PC-3 (cell line): ENCODE measurements around the gene PXN. TPM values are rescaled to one million over a fixed set of nuclear protein-coding genes. Genes with fewer than 3 reads are reported as not detected.

Experiments used
- ATAC-seq: fragments of 200-7000 bp; cut with Tn5 transposase; 2 replicates; pipeline ENCODE4 v1.9.1; 2020; ENCODE audit warnings: mild to moderate bottlenecking, moderate library complexity
- BruUV-seq: library from RNA; stranded (reverse); fragments of 400-500 nt; replicated peaks from 2 replicates; lab custom pipeline; 2021; lab: Mats Ljungman, UMichigan
- CTCF ChIA-PET: fragments of 300-600 bp; sonication (Branson Sonifier 250); formaldehyde crosslinking; loops from one replicate; lab custom pipeline; 2022; ENCODE audit warnings: antibody characterized with exemption; lab: Charles Lee
- POLR2A ChIA-PET: fragments of 300-600 bp; sonication (Branson Sonifier 250); formaldehyde crosslinking; loops from one replicate; lab custom pipeline; 2022; ENCODE audit warnings: antibody characterized with exemption; ENCODE audit not compliant: unreplicated experiment; lab: Charles Lee
- DNase-seq: peaks from one replicate; pipeline ENCODE4 v3.0.0-alpha.2; 2015
- H2AFZ ChIP-seq: fragments of 300-600 bp; sonication (generic); 2 replicates; pipeline ENCODE4 v1.6.0; 2016; ENCODE audit warnings: antibody characterized with exemption, low read length
- H3F3A ChIP-seq: fragments of 300-600 bp; sonication (generic); one replicate; pipeline ENCODE4 v1.6.0; 2017; ENCODE audit warnings: antibody characterized with exemption, low read length, control low read depth, mild to moderate bottlenecking; ENCODE audit not compliant: unreplicated experiment
- H3K27ac ChIP-seq: fragments of 300-600 bp; sonication (generic); 2 replicates; pipeline ENCODE4 v1.5.1; 2016; ENCODE audit warnings: mild to moderate bottlenecking, low read length
- H3K27me3 ChIP-seq: fragments of 300-600 bp; sonication (generic); 2 replicates; pipeline ENCODE4 v1.6.1; 2016; ENCODE audit warnings: low read length, mixed read lengths
- H3K36me3 ChIP-seq: fragments of 300-600 bp; sonication (generic); 2 replicates; pipeline ENCODE4 v1.6.1; 2016; ENCODE audit warnings: low read depth, mixed run types, low read length, mixed read lengths
- H3K4me1 ChIP-seq: fragments of 300-600 bp; sonication (generic); 2 replicates; pipeline ENCODE4 v1.5.1; 2016; ENCODE audit warnings: low read length; ENCODE audit not compliant: insufficient read depth
- H3K4me2 ChIP-seq: fragments of 300-600 bp; sonication (generic); 2 replicates; pipeline ENCODE4 v1.6.0; 2016; ENCODE audit warnings: low read length
- H3K4me3 ChIP-seq: fragments of 300-600 bp; sonication (generic); 2 replicates; pipeline ENCODE4 v1.5.1; 2016; ENCODE audit warnings: mild to moderate bottlenecking, low read length, mixed read lengths
- H3K79me2 ChIP-seq: fragments of 300-600 bp; sonication (generic); 2 replicates; pipeline ENCODE4 v1.6.1; 2017; ENCODE audit warnings: low read length, mixed read lengths
- H3K9ac ChIP-seq: fragments of 300-600 bp; sonication (generic); 2 replicates; pipeline ENCODE4 v1.6.0; 2016; ENCODE audit warnings: mild to moderate bottlenecking, low read length
- H3K9me2 ChIP-seq: fragments of 300-600 bp; sonication (generic); replicated peaks from 2 replicates; pipeline ENCODE4 v1.6.1; 2016; ENCODE audit warnings: mixed run types, low read length, mixed read lengths
- H3K9me3 ChIP-seq: fragments of 300-600 bp; sonication (generic); 2 replicates; pipeline ENCODE4 v1.6.1; 2016; ENCODE audit warnings: low read length, mixed read lengths
- H4K20me1 ChIP-seq: fragments of 300-600 bp; sonication (generic); 2 replicates; pipeline ENCODE4 v1.6.1; 2016; ENCODE audit warnings: low read length, mixed read lengths
- EZH2 ChIP-seq: fragments of 300-600 bp; sonication (generic); IDR thresholded peaks from one replicate; pipeline ENCODE4 v1.6.1; 2017; ENCODE audit warnings: antibody characterized with exemption, mild to moderate bottlenecking, low read length; ENCODE audit not compliant: unreplicated experiment
- EZH2phosphoT487 ChIP-seq: fragments of 300-600 bp; sonication (generic); IDR thresholded peaks from 2 replicates; pipeline ENCODE4 v1.6.1; 2018; ENCODE audit warnings: mild to moderate bottlenecking, antibody characterized with exemption, low read length, borderline replicate concordance
- intact Hi-C: fragments of 100-400 bp; cut with micrococcal nuclease; formaldehyde crosslinking; loops from 2 replicates; pipeline ENCODE4 v1.9.0; 2023
- total RNA-seq: library from RNA; depleted of rRNA; stranded (reverse); fragments of >200 nt; gene quantifications from 2 replicates; pipeline ENCODE4 v1.2.3, GENCODE V29; 2014
- TF ChIP-seq, protein P1 (sequence below): fragments of 300-600 bp; sonication (generic); conservative IDR thresholded peaks from 2 replicates; pipeline ENCODE4 v1.5.1; 2017; ENCODE audit warnings: antibody characterized with exemption, low read depth, mild to moderate bottlenecking, low read length

PXN gene
- total RNA-seq, 1 experiment from 2014 or later = 313 TPM

DNA sequence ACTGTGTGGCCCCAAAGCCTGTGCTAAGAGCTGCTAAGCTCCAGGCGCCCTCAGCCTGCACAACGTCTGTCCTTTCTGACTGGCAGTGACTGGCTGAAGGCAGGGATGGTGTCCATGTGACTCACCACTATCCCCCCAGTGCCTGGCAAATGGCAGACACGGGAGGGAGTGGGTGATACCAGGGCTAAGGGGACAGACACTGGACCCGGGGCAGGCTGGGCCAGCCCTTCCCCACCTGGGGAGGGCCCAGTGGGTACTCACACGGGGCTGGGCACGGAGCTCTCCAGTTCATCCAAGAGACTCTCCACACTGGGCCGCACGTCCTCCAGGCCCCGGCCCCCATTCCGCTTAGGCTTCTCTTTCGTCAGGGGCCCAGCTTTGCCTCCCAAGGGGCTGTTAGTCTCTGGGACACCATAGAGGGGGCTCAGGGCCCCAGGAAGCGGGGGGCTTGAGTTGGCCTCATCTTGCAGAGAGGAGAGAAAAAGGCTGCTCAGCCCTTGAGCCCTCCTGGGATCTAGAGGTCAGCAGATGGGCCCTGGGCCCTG, 43.2 kb downstream of the PXN start:
- Histone ChIP-seq H3F3A (no peaks in the 10 kb centered on the region), H3K4me2 (no peak overlapping the region), H4K20me1 (peaks cover 61% of the 10 kb centered on the region), H3K9ac (no peak overlapping the region), H3K9me3 (no peaks in the 10 kb centered on the region), H3K36me3 (peaks cover 88% of the 10 kb centered on the region), H3K27ac (no peak overlapping the region), H3K4me1 (peaks cover 5% of the 10 kb centered on the region; the same call in 1 of the 2 replicates), H3K4me3 (no peak overlapping the region), H3K9me2 (no peaks in the 10 kb centered on the region), H3K79me2 (peaks cover 79% of the 10 kb centered on the region), H3K27me3 (no peaks in the 10 kb centered on the region), H2AFZ (no peak overlapping the region)
- intact Hi-C loops = no loop called here
- no peak for ATAC-seq
- no TSS peak for BruUV-seq
- no peak for DNase-seq
- POLR2A ChIA-PET = no interaction called here
- CTCF ChIA-PET = no interaction called here
- TF ChIP-seq EZH2phosphoT487 (no peak), EZH2 (no peak)
- TF ChIP-seq, protein P1, sequence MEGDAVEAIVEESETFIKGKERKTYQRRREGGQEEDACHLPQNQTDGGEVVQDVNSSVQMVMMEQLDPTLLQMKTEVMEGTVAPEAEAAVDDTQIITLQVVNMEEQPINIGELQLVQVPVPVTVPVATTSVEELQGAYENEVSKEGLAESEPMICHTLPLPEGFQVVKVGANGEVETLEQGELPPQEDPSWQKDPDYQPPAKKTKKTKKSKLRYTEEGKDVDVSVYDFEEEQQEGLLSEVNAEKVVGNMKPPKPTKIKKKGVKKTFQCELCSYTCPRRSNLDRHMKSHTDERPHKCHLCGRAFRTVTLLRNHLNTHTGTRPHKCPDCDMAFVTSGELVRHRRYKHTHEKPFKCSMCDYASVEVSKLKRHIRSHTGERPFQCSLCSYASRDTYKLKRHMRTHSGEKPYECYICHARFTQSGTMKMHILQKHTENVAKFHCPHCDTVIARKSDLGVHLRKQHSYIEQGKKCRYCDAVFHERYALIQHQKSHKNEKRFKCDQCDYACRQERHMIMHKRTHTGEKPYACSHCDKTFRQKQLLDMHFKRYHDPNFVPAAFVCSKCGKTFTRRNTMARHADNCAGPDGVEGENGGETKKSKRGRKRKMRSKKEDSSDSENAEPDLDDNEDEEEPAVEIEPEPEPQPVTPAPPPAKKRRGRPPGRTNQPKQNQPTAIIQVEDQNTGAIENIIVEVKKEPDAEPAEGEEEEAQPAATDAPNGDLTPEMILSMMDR = no peak

DNA sequence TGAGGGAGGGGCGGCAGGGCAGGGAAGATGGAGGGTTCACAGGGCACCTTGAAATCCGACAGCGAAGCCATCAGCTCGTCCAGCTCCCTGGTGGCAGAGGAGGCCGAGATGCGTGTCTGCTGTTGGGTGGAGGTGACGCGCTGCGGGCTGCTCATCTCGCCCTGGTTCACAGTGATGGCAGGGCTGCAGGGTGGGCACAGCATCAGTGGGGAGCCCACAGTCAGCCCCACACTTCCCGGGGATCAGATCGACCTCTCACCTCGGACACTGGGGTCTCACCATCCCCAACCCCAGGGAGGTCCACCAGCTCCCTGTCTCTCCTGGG, 44.0 kb downstream of the PXN start:
- intact Hi-C loops = no loop called here
- H3K79me2 ChIP-seq = peaks cover 71% of the 10 kb centered on the region

More for the DNA sequence above, 44.0 kb downstream of the PXN start:
- Histone ChIP-seq H2AFZ (no peak overlapping the region), H3K4me2 (no peak overlapping the region), H3K4me3 (no peak overlapping the region), H3K9me3 (no peaks in the 10 kb centered on the region), H3K4me1 (0 out of 2 replicates have a peak, but pooled peaks cover 4% of the 10 kb centered on the region), H3F3A (no peaks in the 10 kb centered on the region), H3K36me3 (peaks cover 91% of the 10 kb centered on the region), H3K27ac (no peak overlapping the region), H3K27me3 (no peaks in the 10 kb centered on the region), H3K9ac (no peak overlapping the region), H3K9me2 (no peaks in the 10 kb centered on the region), H4K20me1 (peaks cover 57% of the 10 kb centered on the region)
- ATAC-seq (no peak), DNase-seq (no peak)
- BruUV-seq = no TSS peak
- CTCF ChIA-PET = no interaction called here
- POLR2A ChIA-PET = no interaction called here
- TF ChIP-seq EZH2phosphoT487 (no peak), EZH2 (no peak)
- TF ChIP-seq, protein P1 = no peak
